Renal cortex interstitium (tissue), 11 donors: ENCODE measurements around the gene LAMB1. TPM values are rescaled to one million over a fixed set of nuclear protein-coding genes. Genes with fewer than 3 reads are reported as not detected.

Experiments used
- DNase-seq, 11 donors: peaks; one replicate each; pipeline ENCODE4 v3.0.0-alpha.2; 2013; ENCODE audit warnings: low read depth in 9 of 11, low spot score in 4 of 11; ENCODE audit errors: extremely low read depth in 1 of 11
- polyA plus RNA-seq, 3 donors: library from polyadenylated mRNA; unstranded; fragments of 120-200 nt; gene quantifications; one replicate each; pipeline ENCODE4 v1.2.1, GENCODE V29; 2013; ENCODE audit not compliant: insufficient read length in 3 of 3

LAMB1 gene
- polyA plus RNA-seq, 3 donors: 622 to 760 (median 744) TPM

DNA sequence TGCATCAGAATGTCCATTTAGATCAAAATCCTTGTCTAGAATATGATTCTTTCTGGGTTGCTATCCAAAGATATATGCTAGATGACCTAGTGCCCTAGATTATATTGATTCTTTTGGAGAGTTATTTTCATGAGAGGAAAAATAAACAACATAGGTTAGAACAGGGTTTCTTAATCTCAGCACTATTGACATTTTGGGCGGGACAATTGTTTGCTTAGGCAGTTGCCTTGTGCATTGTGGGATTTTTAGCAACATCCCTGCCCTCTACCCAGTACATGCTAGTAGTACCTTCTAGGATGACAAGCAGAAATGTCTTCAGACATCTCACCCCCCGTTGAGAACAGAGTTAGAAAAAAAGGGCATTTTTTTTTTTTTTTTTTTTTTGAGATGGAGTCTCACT lies 25.1 kb upstream of the LAMB1 start:
- DNase-seq: no peak

DNA sequence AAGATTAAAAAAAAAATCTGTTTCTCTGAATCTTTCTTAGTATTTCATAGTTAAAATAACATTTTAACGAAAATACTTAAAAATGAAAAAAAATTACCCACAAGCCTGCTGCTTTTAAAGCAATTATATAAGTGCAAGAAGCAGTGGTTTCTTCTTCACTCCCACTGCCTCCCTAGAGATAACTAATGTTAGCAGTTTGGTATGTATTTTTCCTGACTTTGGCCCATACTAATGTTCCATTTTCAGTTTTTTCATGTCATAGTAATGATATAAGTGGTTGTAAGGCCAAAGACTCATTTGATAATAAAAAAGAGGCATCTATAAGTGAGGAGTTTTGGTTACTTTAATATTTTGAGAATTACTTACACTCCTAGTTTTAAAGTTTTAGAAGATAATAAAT lies 24.3 kb upstream of the LAMB1 start:
- DNase-seq: no peak

- DNase-seq: no peak
Measured at GRCh38 chr7:108026647-108027046, 23.7 kb upstream of the LAMB1 start.

- DNase-seq: no peak
Measured at GRCh38 chr7:108026116-108026515, 23.2 kb upstream of the LAMB1 start.

- DNase-seq: no peak
Measured at GRCh38 chr7:108024538-108024937, 21.6 kb upstream of the LAMB1 start.

GRCh38 chr7:108020585-108020984 lies 17.6 kb upstream of the LAMB1 start:
- DNase-seq: no peak

GRCh38 chr7:108018668-108019067 lies 15.7 kb upstream of the LAMB1 start:
- DNase-seq: no peak

DNA sequence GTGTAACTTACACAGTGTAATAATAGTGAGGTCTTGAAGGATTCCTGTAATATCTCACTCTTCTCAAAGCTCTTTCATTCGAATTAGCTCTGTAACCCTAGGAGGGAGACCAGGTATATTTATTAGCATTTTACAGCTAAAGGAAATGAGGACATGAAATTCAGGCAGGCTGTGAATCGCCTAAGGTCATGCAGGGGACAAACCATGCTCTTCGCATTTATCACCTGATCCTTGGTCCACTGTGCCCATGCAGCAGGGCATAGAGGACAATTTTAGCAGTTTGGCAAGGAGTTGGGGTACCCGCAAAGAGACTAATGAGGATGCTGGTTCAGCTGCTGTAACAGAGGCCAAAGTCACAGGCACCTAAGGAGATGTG lies 14.8 kb upstream of the LAMB1 start:
- DNase-seq: no peak

- DNase-seq: no peak
Measured at GRCh38 chr7:108016841-108017775, 14.1 kb upstream of the LAMB1 start.

DNA sequence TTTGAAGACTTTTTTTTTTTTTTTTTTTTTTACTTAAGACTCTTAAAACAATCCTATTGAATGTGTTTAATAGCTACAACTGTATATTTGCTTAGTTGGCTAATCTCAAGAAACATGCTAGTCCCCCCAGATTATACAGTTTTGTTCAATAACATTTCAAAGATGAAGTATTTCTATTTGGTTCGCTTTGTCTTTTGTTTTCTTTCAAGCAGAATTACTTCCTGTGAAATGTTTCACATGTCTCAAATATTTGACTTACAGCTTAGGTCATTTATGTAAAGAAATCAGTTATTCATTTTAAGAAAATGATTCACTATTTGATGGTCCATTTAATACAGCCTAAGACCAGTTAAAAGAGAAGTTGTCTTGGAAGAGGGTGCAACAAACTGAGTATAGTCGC lies 12.8 kb upstream of the LAMB1 start:
- DNase-seq: no peak

- no peak for DNase-seq
Measured at GRCh38 chr7:108014747-108015682, 12.1 kb upstream of the LAMB1 start.

- DNase-seq: no peak
Measured at GRCh38 chr7:108014215-108014614, 11.3 kb upstream of the LAMB1 start.

DNA sequence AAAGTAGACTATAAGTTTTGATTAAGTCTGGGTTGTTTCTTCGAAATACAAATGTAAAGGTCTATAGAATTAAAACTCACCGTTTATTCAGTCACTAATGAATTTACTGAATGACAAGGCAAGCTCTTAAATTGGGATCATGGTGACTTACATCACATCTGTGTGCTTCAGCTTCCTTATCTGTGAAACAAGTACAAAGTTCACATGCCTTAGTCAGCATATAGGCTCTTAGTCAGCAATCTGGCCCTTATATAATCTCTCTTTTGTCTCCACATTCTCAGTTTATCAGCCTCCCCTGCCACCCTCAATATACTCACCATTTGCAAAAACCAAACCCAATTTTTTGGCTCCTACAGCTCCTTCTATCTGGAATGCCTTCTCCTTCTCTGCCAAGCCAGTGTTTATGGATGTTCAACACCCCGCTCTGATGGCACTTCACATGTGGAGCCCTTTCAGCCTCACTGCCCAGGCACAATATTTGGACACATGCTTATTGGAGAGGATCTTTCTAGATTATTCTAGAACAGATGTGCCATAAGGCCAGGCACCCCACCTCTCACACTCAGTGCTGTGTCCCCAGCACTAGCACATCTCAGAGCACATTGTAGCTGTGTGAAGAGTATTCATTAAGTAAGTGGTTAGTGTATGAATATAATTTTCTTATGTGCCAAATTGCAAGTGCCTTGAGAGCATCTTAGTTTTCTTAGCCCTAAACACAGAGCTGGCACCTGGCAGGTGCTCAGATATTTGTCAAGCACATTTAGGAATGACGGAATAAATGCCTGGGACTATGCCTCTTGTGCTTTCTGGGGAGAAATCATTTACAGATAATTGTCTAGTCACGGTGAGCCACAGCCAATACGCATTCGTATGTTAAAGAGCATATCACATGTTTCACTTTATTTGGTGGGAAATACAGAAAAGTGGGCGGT lies 9.8 kb upstream of the LAMB1 start:
- DNase-seq: no peak

- no peak for DNase-seq
Measured at GRCh38 chr7:108010377-108010776, 7.4 kb upstream of the LAMB1 start.

- no peak for DNase-seq
Measured at GRCh38 chr7:108009873-108010272, 6.9 kb upstream of the LAMB1 start.

- no peak for DNase-seq
Measured at GRCh38 chr7:108008827-108009226, 5.9 kb upstream of the LAMB1 start.

- DNase-seq: no peak
Measured at GRCh38 chr7:108008240-108008639, 5.3 kb upstream of the LAMB1 start.

DNA sequence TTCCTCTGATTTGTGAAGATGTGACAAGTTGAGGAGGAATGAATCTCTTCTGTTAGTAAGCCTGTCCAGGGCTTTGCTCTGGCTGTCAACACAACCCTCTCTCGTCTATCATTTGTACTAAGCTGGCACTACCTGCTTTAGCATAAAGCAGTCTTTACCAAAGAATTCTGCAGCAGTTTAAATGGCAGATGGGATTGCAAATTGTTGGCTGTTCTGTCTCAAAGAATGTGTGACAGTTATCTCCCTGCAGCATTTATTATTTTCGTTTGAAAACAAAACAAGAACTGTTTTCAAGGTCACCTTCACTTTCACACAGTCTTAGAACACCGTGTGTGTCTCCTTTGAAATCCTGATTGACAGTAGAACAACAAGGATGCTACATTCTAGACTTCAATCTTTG lies 4.8 kb upstream of the LAMB1 start:
- no peak for DNase-seq

DNA sequence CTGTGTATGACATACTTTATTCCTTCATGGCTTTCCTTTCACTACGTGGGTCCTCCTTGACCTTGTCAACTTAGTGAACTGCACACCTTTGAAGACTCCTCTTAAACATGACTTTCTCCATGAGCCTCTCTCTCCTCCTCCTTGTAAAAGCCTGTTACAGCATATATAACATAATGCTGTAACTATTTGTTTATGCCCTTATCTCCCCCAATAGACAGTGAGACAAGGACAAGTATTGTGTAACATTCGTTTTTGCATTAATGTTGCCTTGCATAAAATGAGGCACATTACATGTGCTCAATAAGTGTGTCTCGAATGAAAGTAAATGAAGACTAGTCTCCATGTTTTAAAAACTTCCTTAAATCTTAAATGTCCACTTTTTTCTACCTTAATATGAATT lies 4.3 kb upstream of the LAMB1 start:
- DNase-seq: no peak
